H9 (cell line): ENCODE results near the gene JAKMIP1. TPM values are rescaled to one million over a fixed set of nuclear protein-coding genes. Genes with fewer than 3 reads are reported as not detected.

Source experiments
- DNase-seq: peaks from one replicate; pipeline ENCODE4 v3.0.0-alpha.2; 2017
- H2AFZ ChIP-seq: one replicate; pipeline ENCODE4 v1.6.1; 2013; ENCODE audit warnings: mild to moderate bottlenecking, low read length, control low read depth, moderate library complexity
- H2AK5ac ChIP-seq: 2 replicates; pipeline ENCODE4 v1.6.1; 2013; ENCODE audit warnings: low read length, control low read depth, mixed read lengths; ENCODE audit not compliant: insufficient read length
- H2BK120ac ChIP-seq: one replicate; pipeline ENCODE4 v1.6.1; 2013; ENCODE audit warnings: low read depth, mild to moderate bottlenecking, low read length, control low read depth, inconsistent platforms; ENCODE audit not compliant: poor library complexity, severe bottlenecking
- H2BK12ac ChIP-seq: 2 replicates; pipeline ENCODE4 v1.6.1; 2013; ENCODE audit warnings: low read length, control low read depth, mixed read lengths, low read depth; ENCODE audit not compliant: insufficient read length
- H2BK15ac ChIP-seq: 2 replicates; pipeline ENCODE4 v1.6.1; 2013; ENCODE audit warnings: low read depth, low read length, control low read depth
- H2BK20ac ChIP-seq: one replicate; pipeline ENCODE4 v1.6.1; 2013; ENCODE audit warnings: low read depth, mild to moderate bottlenecking, low read length, control low read depth, inconsistent platforms; ENCODE audit not compliant: poor library complexity, severe bottlenecking
- H2BK5ac ChIP-seq: 2 replicates; pipeline ENCODE4 v1.6.1; 2013; ENCODE audit warnings: low read length, control low read depth, mixed read lengths; ENCODE audit not compliant: insufficient read length
- H3K14ac ChIP-seq: 2 replicates; pipeline ENCODE4 v1.6.1; 2013; ENCODE audit warnings: low read length, control low read depth; ENCODE audit not compliant: insufficient read depth
- H3K18ac ChIP-seq: 2 replicates; pipeline ENCODE4 v1.6.1; 2013; ENCODE audit warnings: low read depth, mild to moderate bottlenecking, mixed read lengths, low read length, control low read depth; ENCODE audit not compliant: insufficient read length
- H3K23ac ChIP-seq: 2 replicates; pipeline ENCODE4 v1.6.1; 2013; ENCODE audit warnings: low read length, control low read depth, mixed read lengths, low read depth; ENCODE audit not compliant: insufficient read length
- H3K23me2 ChIP-seq: 2 replicates; pipeline ENCODE4 v1.6.1; 2013; ENCODE audit warnings: low read depth, mild to moderate bottlenecking, mixed read lengths, low read length, control low read depth; ENCODE audit not compliant: insufficient read length, poor library complexity, severe bottlenecking
- H3K27ac ChIP-seq: 2 replicates; pipeline ENCODE4 v1.5.1; 2013; ENCODE audit warnings: low read length, control low read depth, mixed read lengths, low read depth; ENCODE audit not compliant: insufficient read length
- H3K27me3 ChIP-seq: 2 replicates; pipeline ENCODE4 v1.6.1; 2013; ENCODE audit warnings: low read length, control low read depth, inconsistent platforms; ENCODE audit not compliant: insufficient read depth
- H3K4ac ChIP-seq: 2 replicates; pipeline ENCODE4 v1.6.1; 2013; ENCODE audit warnings: low read depth, mild to moderate bottlenecking, control low read depth, inconsistent platforms, low read length, moderate library complexity
- H3K4me1 ChIP-seq: 2 replicates; pipeline ENCODE4 v1.6.1; 2013; ENCODE audit warnings: low read length, control low read depth, inconsistent platforms; ENCODE audit not compliant: insufficient read depth
- H3K4me2 ChIP-seq: 2 replicates; pipeline ENCODE4 v1.6.1; 2013; ENCODE audit warnings: low read length, control low read depth, mixed read lengths; ENCODE audit not compliant: insufficient read length, insufficient read depth
- H3K56ac ChIP-seq: 2 replicates; pipeline ENCODE4 v1.6.1; 2013; ENCODE audit warnings: low read depth, mild to moderate bottlenecking, mixed read lengths, low read length, control low read depth; ENCODE audit not compliant: insufficient read length
- H3K79me1 ChIP-seq: 2 replicates; pipeline ENCODE4 v1.6.1; 2013; ENCODE audit warnings: low read depth, mild to moderate bottlenecking, moderate library complexity, low read length, control low read depth, inconsistent platforms; ENCODE audit not compliant: insufficient read depth, poor library complexity, severe bottlenecking
- H3K79me2 ChIP-seq: 2 replicates; pipeline ENCODE4 v1.6.1; 2013; ENCODE audit warnings: low read length, control low read depth, inconsistent platforms; ENCODE audit not compliant: insufficient read depth
- H3K9ac ChIP-seq: 2 replicates; pipeline ENCODE4 v1.6.1; 2013; ENCODE audit warnings: low read length, control low read depth, mixed read lengths; ENCODE audit not compliant: insufficient read length; ENCODE audit errors: extremely low read depth
- H3K9me3 ChIP-seq: one replicate; pipeline ENCODE4 v1.6.1; 2013; ENCODE audit warnings: low read depth, low read length, inconsistent platforms; ENCODE audit not compliant: control insufficient read depth
- H3T11ph ChIP-seq: one replicate; pipeline ENCODE4 v1.6.1; 2013; ENCODE audit warnings: mild to moderate bottlenecking, low read length, control low read depth, inconsistent platforms
- H4K20me1 ChIP-seq: one replicate; pipeline ENCODE4 v1.6.1; 2013; ENCODE audit not compliant: control insufficient read depth, insufficient read length, insufficient read depth
- H4K5ac ChIP-seq: 2 replicates; pipeline ENCODE4 v1.6.1; 2013; ENCODE audit warnings: low read depth, mild to moderate bottlenecking, mixed read lengths, low read length, control low read depth; ENCODE audit not compliant: insufficient read length
- H4K8ac ChIP-seq: replicated peaks from 2 replicates; pipeline ENCODE4 v1.6.1; 2013; ENCODE audit warnings: low read length, control low read depth, mixed read lengths, low read depth; ENCODE audit not compliant: insufficient read length
- H4K91ac ChIP-seq: 2 replicates; pipeline ENCODE4 v1.6.1; 2013; ENCODE audit warnings: low read depth, mild to moderate bottlenecking, moderate library complexity, mixed read lengths, low read length, control low read depth; ENCODE audit not compliant: insufficient read length
- H3K27ac Mint-ChIP-seq, 3 experiments: 2 replicates in 2 of 3; 3 replicates in 1 of 3; pipeline ENCODE4 v1.8.0; 2020 to 2021; ENCODE audit warnings: mixed read lengths in 3 of 3, mild to moderate bottlenecking in 1 of 3, moderate library complexity in 1 of 3
- H3K27me3 Mint-ChIP-seq: 2 replicates; pipeline ENCODE4 v1.8.0; 2021; ENCODE audit warnings: low read depth, mild to moderate bottlenecking, moderate library complexity, mixed read lengths
- H3K36me3 Mint-ChIP-seq, 3 experiments: 2 replicates in 2 of 3; 3 replicates in 1 of 3; pipeline ENCODE4 v1.8.0; 2020 to 2021; ENCODE audit warnings: low read depth in 3 of 3, mixed read lengths in 3 of 3; ENCODE audit not compliant: insufficient read depth in 1 of 3
- H3K4me1 Mint-ChIP-seq, 2 experiments: 2 replicates each; pipeline ENCODE4 v1.8.0; 2020; ENCODE audit warnings: mixed read lengths in 2 of 2
- H3K4me3 Mint-ChIP-seq, 2 experiments: 2 replicates in 1 of 2; 3 replicates in 1 of 2; pipeline ENCODE4 v1.8.0; 2020 to 2021; ENCODE audit warnings: mild to moderate bottlenecking in 2 of 2, mixed read lengths in 2 of 2, moderate library complexity in 1 of 2
- H3K9me3 Mint-ChIP-seq, 2 experiments: 2 replicates in 1 of 2; 3 replicates in 1 of 2; pipeline ENCODE4 v1.8.0; 2020; ENCODE audit warnings: mild to moderate bottlenecking in 2 of 2, mixed read lengths in 2 of 2, moderate library complexity in 1 of 2
- CTCF ChIP-seq: fragments of 200-600 bp; sonication (generic); conservative IDR thresholded peaks from 3 replicates; pipeline ENCODE4 v1.8.0; 2021; ENCODE audit warnings: antibody characterized with exemption, mild to moderate bottlenecking
- WGBS: extraction: QIAGEN DNeasy Blood & Tissue Kit; methylation state at CpG from one replicate; pipeline ENCODE4 v1.1.7; 2013; ENCODE audit warnings: missing lambda C conversion rate, low lambda C conversion rate, mixed read lengths; ENCODE audit not compliant: insufficient read length; ENCODE audit errors: extremely low coverage; 5-methylcytosine and 5-hydroxymethylcytosine counted together
- total RNA-seq: library from RNA; stranded (reverse); gene quantifications from 2 replicates; pipeline ENCODE4 v1.2.1, GENCODE V29; 2021

Gene JAKMIP1
- total RNA-seq, 1 experiment from 2014 or later = 1.5 TPM

GRCh38 chr4:6142511-6142910, 57.8 kb downstream of the JAKMIP1 start:
- Histone ChIP-seq H2BK5ac (no peak overlapping the region), H2BK15ac (no peak overlapping the region), H3K79me2 (no peaks in the 10 kb centered on the region), H3K18ac (no peak overlapping the region), H4K5ac (no peak overlapping the region), H3K23ac (no peak overlapping the region), H3K56ac (no peak overlapping the region), H3K4me2 (no peak overlapping the region), H2AK5ac (no peak overlapping the region), H4K8ac (no peak overlapping the region), H3K14ac (no peak overlapping the region), H3K9me3 (no peaks in the 10 kb centered on the region), H2BK20ac (no peak overlapping the region), H2AFZ (no peak overlapping the region), H3K27me3 (no peaks in the 10 kb centered on the region), H2BK12ac (no peak overlapping the region), H3K79me1 (no peaks in the 10 kb centered on the region), H3K4me1 (no peaks in the 10 kb centered on the region), H4K20me1 (no peaks in the 10 kb centered on the region), H3K9ac (no peak overlapping the region), H3K23me2 (no peaks in the 10 kb centered on the region), H2BK120ac (no peak overlapping the region), H3K4ac (no peak overlapping the region), H3T11ph (no peak overlapping the region), H4K91ac (no peak overlapping the region), H3K27ac (no peak overlapping the region)
- H3K27ac Mint-ChIP-seq = 0 out of 7 replicates have a peak overlapping the region, but pooled peaks of 1 of the 3 experiments have one; percentile 39
- H3K27me3 Mint-ChIP-seq = no peaks in the 10 kb centered on the region; the same call in 1 of the 2 replicates
- no peak for TF ChIP-seq CTCF
- no CpG with 5 or more reads among the region's 7 CpGs for WGBS
- no peaks in the 10 kb centered on the region for H3K9me3 Mint-ChIP-seq
- no peak for DNase-seq
- no peak overlapping the region for H3K4me3 Mint-ChIP-seq
- peaks cover 0 to 4% (median 0%) of the 10 kb centered on the region in 3 experiments; a peak in 2 of 7 replicates for H3K36me3 Mint-ChIP-seq
- peaks cover 4 to 5% of the 10 kb centered on the region in 2 experiments for H3K4me1 Mint-ChIP-seq
